Fibroblast of the conjunctiva (primary cell): Measurements from ENCODE around the gene TRIP10.
A peak's percentile ranks its signal among the peaks of the same experiment; 100 is the strongest.

Source experiments
- DNase-seq: peaks from one replicate; pipeline ENCODE4 v3.0.0-alpha.2; 2010; ENCODE audit warnings: low read depth

The TRIP10 gene

GRCh38 chr19:6712231-6712630 lies 27.2 kb upstream of the TRIP10 start:
- no peak for DNase-seq

GRCh38 chr19:6712692-6713670 lies 26.5 kb upstream of the TRIP10 start:
- no peak for DNase-seq

DNA sequence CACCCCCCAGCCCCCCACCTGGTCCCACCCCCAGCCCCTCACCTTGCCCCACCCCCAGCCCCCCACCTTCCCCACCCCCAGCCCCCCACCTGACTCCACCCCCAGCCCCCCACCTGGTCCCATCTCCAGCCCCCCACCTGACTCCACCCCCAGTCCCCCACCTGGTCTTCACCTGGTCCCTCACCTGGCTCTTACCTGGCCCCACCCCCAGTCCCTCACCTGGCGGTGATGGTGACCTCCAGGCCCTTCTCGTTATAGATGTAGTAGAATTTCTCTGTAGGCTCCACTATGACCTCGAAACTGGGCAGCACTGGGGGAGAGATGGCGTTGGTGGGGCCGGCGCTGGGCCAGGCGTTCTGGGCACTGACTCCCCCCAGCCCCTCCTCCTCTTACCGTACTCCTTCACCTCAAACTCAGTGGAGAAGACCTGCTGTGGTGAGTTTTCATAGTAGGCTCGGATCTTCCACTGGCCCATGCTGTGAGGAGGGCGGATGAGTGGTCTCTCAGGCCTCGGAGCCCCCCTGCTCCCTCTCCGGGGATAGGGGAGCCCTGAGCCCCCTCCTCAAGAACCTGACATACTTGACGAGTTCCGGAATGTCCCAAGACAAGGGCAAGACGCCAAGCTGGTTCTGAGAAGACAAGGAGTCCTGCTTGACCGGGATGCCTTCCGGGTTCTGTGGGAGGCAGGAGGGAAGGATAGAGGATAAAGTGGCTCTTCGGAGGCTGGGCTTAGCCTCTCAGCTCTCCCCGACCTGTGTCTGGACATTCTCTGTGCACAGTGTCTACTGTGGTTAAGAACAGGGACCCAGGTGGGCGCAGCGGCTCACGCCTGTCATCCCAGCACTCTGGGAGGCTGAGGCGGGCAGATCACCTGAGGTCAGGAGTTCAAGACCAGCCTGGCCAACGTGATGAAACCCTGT lies 25.4 kb upstream of the TRIP10 start:
- no peak for DNase-seq

GRCh38 chr19:6714749-6715555 lies 24.5 kb upstream of the TRIP10 start:
- DNase-seq = no peak

- DNase-seq = no peak
These were observed 22.9 kb upstream of the TRIP10 start for GRCh38 chr19:6716610-6716970.

- no peak for DNase-seq
These were observed 22.4 kb upstream of the TRIP10 start for GRCh38 chr19:6717036-6717435.

- DNase-seq = no peak
These were observed 22.0 kb upstream of the TRIP10 start for GRCh38 chr19:6717441-6717971.

DNA sequence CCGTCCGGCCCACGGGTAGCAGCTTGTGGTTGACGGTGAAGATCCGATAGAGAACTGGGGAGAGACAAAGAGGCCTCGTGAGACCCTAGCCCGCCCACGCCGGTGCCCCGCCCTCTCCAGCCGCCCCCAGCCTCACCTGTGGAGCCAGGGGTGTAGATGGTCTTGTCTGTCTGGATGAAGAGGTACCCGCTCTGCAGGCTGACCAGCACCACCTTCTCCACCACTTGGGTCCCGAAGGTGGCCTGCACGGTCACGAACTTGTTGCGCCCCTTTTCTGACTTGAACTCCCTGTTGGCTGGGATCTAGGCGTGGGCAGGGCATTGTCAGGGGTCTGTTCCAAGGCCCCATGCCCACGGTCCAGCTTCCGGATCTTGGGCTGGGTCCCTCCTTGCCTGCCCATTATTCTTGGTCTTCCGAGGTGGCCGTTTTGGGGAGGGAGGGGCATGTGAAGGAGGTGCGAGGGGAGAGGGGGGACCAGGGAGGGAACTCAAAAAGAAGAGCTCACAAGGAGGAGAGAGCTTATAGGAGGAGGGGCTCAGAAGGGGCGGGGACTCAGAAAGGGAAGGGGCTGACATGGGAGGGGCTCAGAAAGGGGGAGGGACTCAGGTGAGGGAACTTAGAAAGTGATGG lies 21.3 kb upstream of the TRIP10 start:
- no peak for DNase-seq

- no peak for DNase-seq
These were observed 20.5 kb upstream of the TRIP10 start for GRCh38 chr19:6718741-6719539.

DNA sequence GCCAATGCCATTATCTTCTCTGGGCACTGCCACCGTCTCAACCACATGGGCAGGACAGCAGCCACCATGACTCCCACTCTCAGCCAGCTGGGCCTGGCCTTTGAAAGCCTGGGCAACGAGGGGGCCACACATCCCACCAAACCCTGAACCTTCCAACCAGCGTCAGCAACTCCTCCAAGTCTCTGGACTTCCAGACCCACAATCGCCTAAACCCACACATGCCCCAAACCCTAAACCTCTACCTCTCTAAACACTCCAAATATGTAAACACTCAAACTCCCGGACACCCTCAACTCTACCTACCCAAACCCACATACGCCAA lies 20.0 kb upstream of the TRIP10 start:
- DNase-seq = no peak

GRCh38 chr19:6719992-6720368 lies 19.5 kb upstream of the TRIP10 start:
- DNase-seq = no peak

DNA sequence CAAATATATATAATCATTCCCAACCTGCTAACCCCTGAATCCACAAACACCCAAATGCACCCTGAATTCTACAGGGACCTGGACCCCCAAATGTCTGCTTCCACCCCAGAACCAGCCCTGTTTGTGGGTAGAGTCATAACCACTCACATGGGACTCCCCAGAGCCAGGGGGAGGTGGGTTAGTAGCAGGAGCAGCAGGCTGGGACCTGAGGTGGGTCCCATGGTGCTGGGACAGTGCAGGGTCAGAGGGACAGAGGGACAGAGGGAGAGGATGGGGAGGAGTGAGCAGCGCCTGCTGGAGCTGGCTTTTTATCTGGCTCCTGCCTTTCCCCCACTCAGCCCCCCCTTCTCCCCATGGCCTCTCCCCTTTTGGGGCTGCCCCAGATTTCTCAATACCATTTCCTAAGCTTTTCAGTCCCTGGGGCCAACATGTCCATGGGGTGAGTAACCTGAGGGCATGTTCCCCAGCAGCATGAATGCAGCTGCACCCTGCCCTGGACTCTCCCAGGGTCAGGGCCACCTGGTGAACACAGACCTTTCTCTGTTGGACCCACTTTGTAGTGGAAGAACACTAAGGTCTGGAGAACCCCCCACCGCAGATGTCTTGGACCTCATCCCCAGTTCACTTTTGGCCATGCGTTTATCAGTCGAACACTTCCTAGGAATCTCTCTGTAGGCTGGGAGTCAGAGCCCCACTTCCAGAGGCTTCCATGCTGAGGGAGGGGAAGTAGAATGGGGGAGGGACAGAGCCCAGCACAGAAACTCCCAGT lies 18.9 kb upstream of the TRIP10 start, which contains the start of gene C3:
Gene C3, minus strand, starts transcription at position 282 of the 769 bp plus-strand sequence. Its CDS starts 61 bp downstream, at position 221.
- DNase-seq = peak; percentile 75

GRCh38 chr19:6721138-6721474 lies 18.4 kb upstream of the TRIP10 start:
- no peak for DNase-seq

DNA sequence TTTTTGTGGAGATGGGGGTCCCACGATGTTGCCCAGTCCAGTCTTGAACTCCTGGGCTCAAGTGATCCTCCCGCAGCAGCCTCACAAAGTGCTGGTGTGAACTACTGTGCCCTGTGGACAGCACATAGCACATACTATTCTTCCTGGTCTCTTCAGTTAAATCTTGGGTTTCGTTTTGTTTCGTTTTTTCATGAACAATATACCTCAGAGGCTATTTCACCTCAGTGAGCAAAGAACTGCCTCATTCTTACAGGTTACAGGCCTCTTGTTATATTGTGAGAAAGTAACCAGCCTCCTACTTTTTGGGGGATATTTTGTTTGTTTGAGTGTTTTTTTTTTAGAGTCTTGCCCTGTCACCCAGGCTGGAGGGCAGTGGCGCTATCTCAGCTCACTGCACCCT lies 17.7 kb upstream of the TRIP10 start:
- no peak for DNase-seq

- DNase-seq = no peak
These were observed 16.3 kb upstream of the TRIP10 start for GRCh38 chr19:6723108-6723618.

DNA sequence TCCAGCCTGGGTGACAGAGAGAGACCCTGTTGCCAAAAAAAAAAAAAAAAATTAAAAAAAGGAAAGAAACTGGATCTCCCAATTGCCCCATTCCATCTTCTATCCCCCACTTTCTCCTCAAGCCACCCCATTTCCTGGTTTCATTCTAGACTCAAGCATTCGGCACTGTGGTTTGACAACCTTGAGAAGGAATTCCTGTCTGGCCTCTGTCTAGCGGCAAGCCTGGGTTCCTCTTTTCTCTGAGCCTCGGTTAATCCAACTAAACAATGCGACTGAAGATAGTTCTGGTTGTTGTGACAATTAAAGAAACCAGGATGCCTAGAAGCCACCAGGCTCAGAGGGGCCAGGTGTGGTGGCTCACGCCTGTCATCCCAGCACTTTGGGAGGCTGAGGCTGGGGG lies 15.7 kb upstream of the TRIP10 start:
- DNase-seq = no peak

GRCh38 chr19:6724631-6725492 lies 14.6 kb upstream of the TRIP10 start:
- no peak for DNase-seq

DNA sequence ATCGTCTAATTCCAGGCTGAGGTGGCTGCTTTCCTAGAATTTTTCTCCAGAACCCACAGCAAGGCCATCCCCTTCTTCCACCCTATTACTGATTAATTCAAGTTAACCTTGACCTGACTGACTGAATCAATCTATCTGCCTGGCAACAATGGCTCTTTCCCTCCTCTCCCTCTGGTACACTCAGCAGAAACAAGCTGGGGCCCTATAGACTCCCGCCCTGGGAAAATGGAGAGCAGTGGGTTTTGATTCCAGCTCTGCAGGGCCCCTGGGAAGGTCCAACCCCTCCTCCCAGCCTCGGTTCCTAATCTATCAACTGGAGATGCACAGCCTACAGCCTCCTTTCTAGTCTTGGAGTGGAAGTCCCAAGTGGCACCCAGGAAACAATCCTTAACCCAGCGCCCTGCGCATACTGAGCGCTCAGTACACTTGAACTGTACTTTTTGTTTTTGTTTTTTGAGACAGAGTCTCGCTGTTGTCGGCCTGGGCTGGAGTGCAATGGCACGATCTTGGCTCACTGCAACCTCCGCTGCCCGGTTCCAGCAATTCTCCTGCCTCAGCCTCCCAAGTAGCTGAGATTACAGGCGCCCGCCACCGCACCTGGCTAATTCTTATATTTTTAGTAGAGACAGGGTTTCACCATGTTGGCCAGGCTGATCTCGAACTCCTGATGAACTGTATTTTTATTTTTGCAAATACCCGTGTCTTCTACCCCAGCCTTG lies 13.8 kb upstream of the TRIP10 start:
- no peak for DNase-seq
